NCI-H1048 (cell line): ENCODE measurements around the gene ZNF184.

ENCODE experiments used
- DNase-seq: peaks from one replicate; lab custom pipeline; 2025; lab: John Stamatoyannopoulos, UW

Gene ZNF184

GRCh38 chr6:27472617-27473400, at the start of gene ZNF184:
Gene ZNF184, minus strand, starts transcription at chr6:27473105. Its CDS starts 811 bp downstream, at chr6:27472294.
- peak; percentile 86 for DNase-seq

GRCh38 chr6:27518881-27519795, 46.2 kb upstream of the ZNF184 start:
- peak; percentile 26 for DNase-seq

- no peak for DNase-seq
Measured at GRCh38 chr6:27517928-27518787, 45.3 kb upstream of the ZNF184 start.

GRCh38 chr6:27517238-27517637, 44.3 kb upstream of the ZNF184 start:
- no peak for DNase-seq

- no peak for DNase-seq
Measured at GRCh38 chr6:27514906-27515495, 42.1 kb upstream of the ZNF184 start.

- no peak for DNase-seq
Measured at GRCh38 chr6:27512525-27512924, 39.6 kb upstream of the ZNF184 start.

- no peak for DNase-seq
Measured at GRCh38 chr6:27507041-27507956, 34.4 kb upstream of the ZNF184 start.

- no peak for DNase-seq
Measured at GRCh38 chr6:27505209-27506027, 32.5 kb upstream of the ZNF184 start.

- no peak for DNase-seq
Measured at GRCh38 chr6:27503436-27504030, 30.6 kb upstream of the ZNF184 start.

GRCh38 chr6:27502508-27503435, 29.9 kb upstream of the ZNF184 start:
- DNase-seq: no peak

- no peak for DNase-seq
Measured at GRCh38 chr6:27501187-27501586, 28.3 kb upstream of the ZNF184 start.

GRCh38 chr6:27500177-27500576, 27.3 kb upstream of the ZNF184 start:
- no peak for DNase-seq

GRCh38 chr6:27495386-27496135, 22.7 kb upstream of the ZNF184 start:
- no peak for DNase-seq

- DNase-seq: no peak
Measured at GRCh38 chr6:27494987-27495385, 22.1 kb upstream of the ZNF184 start.

- no peak for DNase-seq
Measured at GRCh38 chr6:27494103-27494502, 21.2 kb upstream of the ZNF184 start.

- DNase-seq: no peak
Measured at GRCh38 chr6:27492631-27493190, 19.8 kb upstream of the ZNF184 start.
